Left ventricle myocardium inferior (tissue), 1 donor: Measurements from ENCODE around the gene PNCK. TPM values are rescaled to one million over a fixed set of nuclear protein-coding genes. Genes with fewer than 3 reads are reported as not detected.

ENCODE experiments used
- DNase-seq: peaks from one replicate; pipeline ENCODE4 v3.0.0-alpha.2; 2020
- H3K27ac ChIP-seq: fragments of 200-600 bp; replicated peaks from 2 replicates; pipeline ENCODE4 v1.8.0; 2021
- H3K27me3 ChIP-seq: fragments of 200-600 bp; 2 replicates; pipeline ENCODE4 v1.8.0; 2021; ENCODE audit warnings: low read depth
- H3K36me3 ChIP-seq: fragments of 200-600 bp; 2 replicates; pipeline ENCODE4 v1.8.0; 2021
- H3K4me1 ChIP-seq: fragments of 200-600 bp; 2 replicates; pipeline ENCODE4 v1.8.0; 2021
- H3K4me3 ChIP-seq: fragments of 200-600 bp; 2 replicates; pipeline ENCODE4 v1.8.0; 2021; ENCODE audit warnings: mild to moderate bottlenecking, moderate library complexity
- H3K9me3 ChIP-seq: fragments of 200-600 bp; replicated peaks from 2 replicates; pipeline ENCODE4 v1.8.0; 2021
- CTCF ChIP-seq: fragments of 200-600 bp; IDR thresholded peaks from 2 replicates; pipeline ENCODE4 v1.8.0; 2021; ENCODE audit warnings: antibody characterized with exemption, mild to moderate bottlenecking, borderline replicate concordance
- intact Hi-C: fragments of 100-400 bp; cut with micrococcal nuclease; formaldehyde crosslinking; loops from one replicate; pipeline ENCODE4 v1.11.0; 2022
- total RNA-seq: library from RNA; stranded (reverse); fragmentation: NEBNext Ultra II Directional; extraction: Animal tissue kit (Norgen Biotek cat#: 25700); gene quantifications from one replicate; pipeline ENCODE4 v1.2.1, GENCODE V29; 2021
- donor health status: DM: no; HTN: yes; CAD: no; lungs with severe emphysema.

PNCK gene
- total RNA-seq, 1 donor from 2014 or later, result 6.1 TPM

- Histone ChIP-seq H3K36me3 (no peaks in the 10 kb centered on the region), H3K4me3 (no peak overlapping the region), H3K27ac (no peak overlapping the region), H3K9me3 (no peaks in the 10 kb centered on the region), H3K4me1 (no peaks in the 10 kb centered on the region), H3K27me3 (peaks cover 28% of the 10 kb centered on the region)
- no peak for TF ChIP-seq CTCF
- DNase-seq, result no peak
- intact Hi-C loops, result no loop called here
These were observed 14.3 kb downstream of the PNCK start for GRCh38 chrX:153659268-153659667.

DNA sequence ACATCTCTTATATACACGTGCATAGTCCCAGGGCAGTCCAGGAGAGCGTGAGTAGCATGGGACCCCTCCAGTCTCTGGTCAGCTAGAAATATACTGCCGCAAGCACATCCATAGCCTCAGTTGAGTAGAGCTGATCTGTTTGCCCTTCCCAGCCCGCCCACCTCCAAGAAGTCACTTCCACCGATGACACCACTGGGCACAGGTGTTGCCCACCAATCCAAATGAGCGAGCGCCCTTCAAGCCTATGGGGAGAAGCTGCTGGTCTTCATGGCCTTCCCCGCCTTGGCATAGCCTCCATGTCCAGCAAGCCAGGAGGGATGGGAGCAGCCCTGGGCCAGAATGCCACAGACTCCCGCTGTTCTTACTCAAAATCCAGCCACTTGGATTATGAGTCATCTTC, 16.5 kb downstream of the PNCK start:
- DNase-seq, result no peak
- H3K27ac ChIP-seq, result no peak overlapping the region
- intact Hi-C loops, result no loop called here
- peaks cover 11% of the 10 kb centered on the region for H3K27me3 ChIP-seq
- H3K4me3 ChIP-seq, result no peak overlapping the region
- H3K9me3 ChIP-seq, result no peaks in the 10 kb centered on the region
- no peak for TF ChIP-seq CTCF
- no peaks in the 10 kb centered on the region for H3K36me3 ChIP-seq
- no peaks in the 10 kb centered on the region for H3K4me1 ChIP-seq

DNA sequence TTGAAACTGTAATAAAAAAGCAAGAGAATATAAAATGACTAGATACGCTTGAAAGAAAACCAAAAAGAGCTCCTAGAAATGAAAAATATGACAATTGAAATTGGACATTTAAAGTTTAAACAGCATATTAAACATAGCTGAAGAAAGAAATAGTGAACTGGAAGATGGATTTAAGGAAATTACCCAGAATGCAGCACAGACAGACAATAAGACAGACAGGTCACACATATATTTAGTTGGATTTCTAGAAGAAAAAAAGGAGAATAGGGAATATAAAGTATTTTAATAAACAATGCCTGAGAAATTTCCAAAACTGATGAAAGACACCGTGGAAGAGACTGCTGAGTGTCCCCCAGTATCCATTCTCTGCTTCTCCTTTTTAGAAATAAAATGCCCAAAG, 20.1 kb downstream of the PNCK start:
- intact Hi-C loops, result no loop called here
- no peaks in the 10 kb centered on the region for H3K9me3 ChIP-seq
- no peak overlapping the region for H3K27ac ChIP-seq
- no peaks in the 10 kb centered on the region for H3K36me3 ChIP-seq
- H3K27me3 ChIP-seq, result peaks cover 9% of the 10 kb centered on the region
- no peak overlapping the region for H3K4me3 ChIP-seq
- H3K4me1 ChIP-seq, result no peaks in the 10 kb centered on the region
- TF ChIP-seq CTCF, result no peak
- DNase-seq, result no peak

DNA sequence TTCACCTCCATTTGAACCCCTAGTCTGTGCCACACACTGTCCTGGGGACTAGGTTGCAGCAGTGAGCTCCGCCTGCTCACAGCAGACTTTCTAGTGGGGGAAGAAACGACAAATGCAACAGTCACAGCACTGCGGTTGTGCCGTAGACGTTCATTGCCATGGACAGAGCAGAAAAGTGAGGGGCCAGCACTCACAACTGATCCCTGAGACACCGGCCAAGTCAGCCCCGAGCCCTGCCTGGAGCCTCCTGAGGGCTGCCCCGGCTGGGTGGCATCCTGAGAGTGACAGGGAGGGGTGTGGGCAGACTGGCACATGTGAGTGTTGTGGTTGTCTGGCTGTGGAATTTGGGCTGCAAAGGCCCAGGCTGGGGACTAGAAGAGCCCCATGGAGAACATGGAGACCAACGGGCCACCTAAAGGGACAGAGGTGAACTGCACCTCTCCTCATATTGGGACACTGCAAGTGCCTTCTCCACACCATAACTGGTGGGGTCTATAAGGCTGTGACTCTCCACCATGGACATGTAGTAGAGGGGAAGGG, 22.0 kb downstream of the PNCK start:
- Histone ChIP-seq H3K27ac (no peak overlapping the region), H3K9me3 (no peaks in the 10 kb centered on the region), H3K27me3 (peaks cover 28% of the 10 kb centered on the region), H3K4me1 (no peaks in the 10 kb centered on the region), H3K4me3 (no peak overlapping the region), H3K36me3 (no peaks in the 10 kb centered on the region)
- peak; percentile 18 for TF ChIP-seq CTCF
- intact Hi-C loops, result no loop called here
- DNase-seq, result no peak

DNA sequence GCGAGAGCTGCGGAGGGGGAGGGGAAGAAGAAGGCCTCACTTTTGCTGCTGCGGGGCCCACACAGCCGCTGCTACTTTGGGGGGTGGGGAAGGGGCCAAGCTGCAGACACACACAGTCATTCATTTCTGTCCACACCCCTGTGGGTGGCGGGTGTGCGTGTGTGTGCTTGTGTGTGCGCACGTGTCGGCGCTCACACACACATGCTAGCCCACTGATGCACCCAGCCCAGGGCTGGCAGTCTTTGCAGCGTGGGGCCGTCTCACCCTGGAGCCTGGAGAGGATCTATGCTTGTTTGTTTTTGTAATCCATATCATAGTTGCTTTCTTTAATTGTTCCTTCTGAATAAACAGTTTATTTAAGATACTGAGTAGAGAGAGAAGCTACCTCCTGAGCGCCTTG, 22.7 kb downstream of the PNCK start:
- no peaks in the 10 kb centered on the region for H3K4me1 ChIP-seq
- DNase-seq, result no peak
- intact Hi-C loops, result no loop called here

More for the DNA sequence above, 22.7 kb downstream of the PNCK start:
- Histone ChIP-seq H3K36me3 (no peaks in the 10 kb centered on the region), H3K27me3 (peaks cover 35% of the 10 kb centered on the region), H3K27ac (no peak overlapping the region), H3K9me3 (no peaks in the 10 kb centered on the region), H3K4me3 (no peak overlapping the region)
- TF ChIP-seq CTCF, result no peak
